Measurements from ENCODE around the gene TPBGL.

GRCh38 chr11:75265851-75266531 lies 25.4 kb downstream of the TPBGL start:
- no peak for TF ChIP-seq CTCF (IDR thresholded peaks at IDR 0.05 in 8 of 11, conservative IDR thresholded peaks at IDR 0.05 in 3 of 11)
- TF ChIP-seq POLR2A (IDR thresholded peaks at IDR 0.05) = no peak
- TF ChIP-seq POLR2AphosphoS5 (IDR thresholded peaks at IDR 0.05) = peak in 2 of 3 donors; percentile 15 to 43
